ENCODE data around the gene DPP6.

DPP6 gene

DNA sequence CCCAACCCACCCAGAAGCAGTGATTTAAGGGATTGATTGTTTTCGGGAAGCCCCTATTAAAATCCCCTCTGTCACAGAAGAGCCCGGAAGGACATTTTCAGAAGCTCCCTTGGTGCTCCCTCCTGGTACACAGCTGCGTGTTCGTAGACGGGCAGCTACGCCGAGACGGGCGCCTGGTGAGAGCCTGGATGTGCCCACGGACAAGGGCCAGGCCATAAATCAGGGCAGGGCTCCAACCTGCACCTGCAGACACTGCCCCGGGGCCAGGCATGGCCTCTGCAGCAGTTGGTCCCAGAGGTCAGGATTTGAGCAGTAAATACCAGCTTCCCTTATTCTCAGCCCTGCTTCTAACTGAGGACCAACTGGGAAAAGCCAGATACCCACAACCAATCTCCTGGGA lies 843.9 kb downstream of the DPP6 start:
- DNase-seq (ENCODE audit: extremely low read depth, insufficient read length): no peak
- Histone ChIP-seq H3K27me3 (replicated peaks; ENCODE audit: control insufficient read depth, insufficient read depth, low read length) (no peaks in the 10 kb centered on the region; the same call in 1 of the 2 replicates), H3K36me3 (ENCODE audit: control insufficient read depth, insufficient read depth, low read length) (no peaks in the 10 kb centered on the region), H3K4me3 (replicated peaks; ENCODE audit: low read depth, low read length) (no peak overlapping the region)
- TF ChIP-seq, protein P1, sequence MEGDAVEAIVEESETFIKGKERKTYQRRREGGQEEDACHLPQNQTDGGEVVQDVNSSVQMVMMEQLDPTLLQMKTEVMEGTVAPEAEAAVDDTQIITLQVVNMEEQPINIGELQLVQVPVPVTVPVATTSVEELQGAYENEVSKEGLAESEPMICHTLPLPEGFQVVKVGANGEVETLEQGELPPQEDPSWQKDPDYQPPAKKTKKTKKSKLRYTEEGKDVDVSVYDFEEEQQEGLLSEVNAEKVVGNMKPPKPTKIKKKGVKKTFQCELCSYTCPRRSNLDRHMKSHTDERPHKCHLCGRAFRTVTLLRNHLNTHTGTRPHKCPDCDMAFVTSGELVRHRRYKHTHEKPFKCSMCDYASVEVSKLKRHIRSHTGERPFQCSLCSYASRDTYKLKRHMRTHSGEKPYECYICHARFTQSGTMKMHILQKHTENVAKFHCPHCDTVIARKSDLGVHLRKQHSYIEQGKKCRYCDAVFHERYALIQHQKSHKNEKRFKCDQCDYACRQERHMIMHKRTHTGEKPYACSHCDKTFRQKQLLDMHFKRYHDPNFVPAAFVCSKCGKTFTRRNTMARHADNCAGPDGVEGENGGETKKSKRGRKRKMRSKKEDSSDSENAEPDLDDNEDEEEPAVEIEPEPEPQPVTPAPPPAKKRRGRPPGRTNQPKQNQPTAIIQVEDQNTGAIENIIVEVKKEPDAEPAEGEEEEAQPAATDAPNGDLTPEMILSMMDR (IDR thresholded peaks at IDR 0.05; ENCODE audit: insufficient read depth, low read length, poor library complexity, severe bottlenecking): no peak

DNA sequence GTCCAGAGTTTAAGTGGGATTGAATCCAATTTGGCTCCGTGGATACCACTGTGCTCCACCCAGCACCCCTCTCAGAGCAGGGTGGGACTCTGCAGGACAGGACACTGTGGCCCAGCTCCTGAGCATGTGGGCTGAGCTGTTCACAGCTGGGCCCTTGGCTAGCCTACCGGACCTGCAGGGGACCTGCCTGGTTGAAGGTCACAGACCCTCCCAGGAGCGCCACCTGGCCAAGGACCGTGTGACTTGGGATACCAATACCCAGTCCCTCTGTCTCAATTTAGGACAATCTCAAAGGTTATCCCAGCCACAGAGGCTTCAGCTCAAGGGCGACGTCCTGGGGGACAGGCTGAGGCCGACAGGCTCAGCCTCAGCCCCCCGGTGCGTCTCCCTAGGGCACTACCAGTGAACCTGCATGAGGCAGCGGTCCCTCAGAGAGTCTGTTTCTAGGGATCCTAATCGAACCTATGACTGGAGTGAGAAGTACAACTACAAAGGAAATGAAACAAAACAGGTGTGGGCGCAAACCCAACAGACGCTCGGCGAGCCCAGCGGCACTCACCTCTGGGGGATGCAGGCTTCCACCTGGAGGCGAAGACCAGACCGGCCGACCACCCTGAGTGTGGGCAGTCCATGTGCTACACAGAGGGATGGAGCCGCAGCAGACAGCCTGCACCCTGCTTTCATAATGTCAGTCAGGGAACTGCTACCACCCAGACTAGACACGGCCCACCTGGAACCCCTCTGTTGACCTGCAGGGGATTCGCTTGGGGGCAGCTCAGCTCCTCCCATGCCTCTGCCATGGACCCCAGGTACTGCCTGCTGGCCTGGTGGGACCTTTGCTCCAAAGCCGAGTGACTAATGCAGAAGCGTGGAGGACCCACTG lies 847.0 kb downstream of the DPP6 start:
- no peak for DNase-seq (ENCODE audit: extremely low read depth, insufficient read length)
- Histone ChIP-seq H3K36me3 (ENCODE audit: control insufficient read depth, insufficient read depth, low read length) (no peaks in the 10 kb centered on the region), H3K4me3 (replicated peaks; ENCODE audit: low read depth, low read length) (no peak overlapping the region), H3K27me3 (replicated peaks; ENCODE audit: control insufficient read depth, insufficient read depth, low read length) (no peaks in the 10 kb centered on the region; the same call in 1 of the 2 replicates)
- TF ChIP-seq, protein P1 (IDR thresholded peaks at IDR 0.05; ENCODE audit: insufficient read depth, low read length, poor library complexity, severe bottlenecking): no peak

DNA sequence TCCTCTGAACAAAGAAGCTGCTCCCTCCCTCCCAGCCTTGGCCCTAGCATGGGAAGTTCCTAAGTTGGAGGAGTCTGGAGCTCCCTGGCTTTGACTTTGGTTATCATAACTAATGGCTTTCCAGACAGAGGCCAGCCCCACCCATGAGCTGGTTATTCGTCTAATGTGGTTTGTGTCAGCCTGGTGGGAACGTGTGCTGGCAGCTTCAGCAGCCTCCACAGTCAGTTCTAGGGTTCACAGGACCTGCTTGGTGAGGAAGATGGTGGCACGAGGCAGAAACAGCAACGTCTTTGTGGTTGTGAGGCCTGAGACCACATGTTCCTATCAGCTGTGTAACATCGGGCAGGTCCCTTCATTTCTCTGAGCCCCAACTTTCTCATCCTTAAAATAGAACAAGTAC lies 847.7 kb downstream of the DPP6 start:
- H3K27me3 ChIP-seq (replicated peaks; ENCODE audit: control insufficient read depth, insufficient read depth, low read length): no peaks in the 10 kb centered on the region; the same call in 1 of the 2 replicates
- TF ChIP-seq, protein P1 (IDR thresholded peaks at IDR 0.05; ENCODE audit: insufficient read depth, low read length, poor library complexity, severe bottlenecking): no peak
- no peak overlapping the region for H3K4me3 ChIP-seq (replicated peaks; ENCODE audit: low read depth, low read length)
- H3K36me3 ChIP-seq (ENCODE audit: control insufficient read depth, insufficient read depth, low read length): no peaks in the 10 kb centered on the region
- no peak for DNase-seq (ENCODE audit: extremely low read depth, insufficient read length)

DNA sequence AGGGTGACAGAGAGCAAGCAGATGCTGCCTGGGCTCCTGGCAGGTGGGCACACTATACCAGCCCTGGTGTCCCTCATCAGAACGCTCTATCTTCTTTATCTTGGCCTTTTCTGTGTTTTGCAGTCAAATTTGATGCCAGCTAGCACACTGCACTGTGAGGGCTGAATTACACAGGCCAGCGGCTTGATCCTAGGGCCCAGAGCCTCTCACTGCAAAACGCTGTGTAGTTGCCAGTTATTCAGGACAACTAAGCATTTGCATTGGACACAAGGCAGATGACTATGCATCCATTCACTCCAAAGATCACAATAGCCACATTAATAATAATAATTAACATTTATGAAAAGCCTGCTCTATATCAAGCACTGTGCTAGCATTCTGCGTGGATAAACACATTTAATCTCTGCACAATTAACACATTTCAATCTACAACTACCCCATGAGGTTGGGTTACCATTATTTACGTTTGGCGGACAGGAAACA lies 850.4 kb downstream of the DPP6 start:
- TF ChIP-seq, protein P1 (IDR thresholded peaks at IDR 0.05; ENCODE audit: insufficient read depth, low read length, poor library complexity, severe bottlenecking): no peak
- Histone ChIP-seq H3K36me3 (ENCODE audit: control insufficient read depth, insufficient read depth, low read length) (no peaks in the 10 kb centered on the region), H3K27me3 (replicated peaks; ENCODE audit: control insufficient read depth, insufficient read depth, low read length) (no peaks in the 10 kb centered on the region; the same call in 1 of the 2 replicates), H3K4me3 (replicated peaks; ENCODE audit: low read depth, low read length) (no peak overlapping the region)
- DNase-seq (ENCODE audit: extremely low read depth, insufficient read length): no peak

DNA sequence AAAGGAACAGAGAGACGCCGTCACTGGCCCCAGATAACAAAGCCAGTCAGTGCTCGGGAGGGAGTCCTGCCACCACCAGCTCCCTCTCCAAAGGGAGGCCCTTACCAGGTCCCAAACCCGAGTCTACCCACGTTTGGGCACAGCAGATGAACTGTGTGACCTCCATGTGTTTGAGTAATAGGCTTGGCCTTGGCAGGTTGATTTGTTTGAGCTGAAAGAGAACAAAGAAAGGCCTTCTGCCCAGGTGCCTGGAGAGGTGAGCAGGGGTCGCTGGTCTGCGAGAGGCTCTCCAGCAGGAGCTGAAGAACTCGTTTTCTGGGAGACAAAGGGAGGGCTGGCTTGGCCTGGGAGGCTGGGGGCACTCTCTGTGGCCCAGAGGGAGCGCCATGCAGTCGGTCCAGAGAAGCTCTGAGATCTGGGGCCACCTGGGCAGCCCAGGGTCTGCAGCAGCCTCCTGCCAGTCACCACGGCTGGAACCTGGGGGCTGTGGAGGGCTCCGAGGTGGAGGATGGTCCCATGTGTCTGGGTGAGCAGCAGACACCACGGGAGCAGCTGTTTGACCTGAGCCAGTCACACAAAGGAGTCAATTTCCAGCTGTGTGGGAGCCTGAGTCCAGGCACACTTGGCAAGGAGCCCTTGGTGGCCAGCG lies 851.0 kb downstream of the DPP6 start:
- Histone ChIP-seq H3K27me3 (replicated peaks; ENCODE audit: control insufficient read depth, insufficient read depth, low read length) (no peaks in the 10 kb centered on the region; the same call in 1 of the 2 replicates), H3K4me3 (replicated peaks; ENCODE audit: low read depth, low read length) (no peak overlapping the region), H3K36me3 (ENCODE audit: control insufficient read depth, insufficient read depth, low read length) (no peaks in the 10 kb centered on the region)
- TF ChIP-seq, protein P1 (IDR thresholded peaks at IDR 0.05; ENCODE audit: insufficient read depth, low read length, poor library complexity, severe bottlenecking): no peak
- no peak for DNase-seq (ENCODE audit: extremely low read depth, insufficient read length)

All from GM06990 (cell line).